Stimulated activated CD4-positive, alpha-beta T cell treated with anti-CD3 and anti-CD28 coated beads, Interleukin-4, amount 100 ng/mL, for 48 hours (primary cell): Measurements from ENCODE around the gene ATP8B2.
"Not testable (repeated sequence)": the region's sequence is repeated elsewhere in the genome, so short reads cannot be mapped to it uniquely, and the experiment has no call there.

Experiments
- DNase-seq, 2 donors: peaks; one replicate each; pipeline ENCODE4 v3.0.0-alpha.2; 2020; ENCODE audit warnings: low read depth in 2 of 2

ATP8B2 gene

DNA sequence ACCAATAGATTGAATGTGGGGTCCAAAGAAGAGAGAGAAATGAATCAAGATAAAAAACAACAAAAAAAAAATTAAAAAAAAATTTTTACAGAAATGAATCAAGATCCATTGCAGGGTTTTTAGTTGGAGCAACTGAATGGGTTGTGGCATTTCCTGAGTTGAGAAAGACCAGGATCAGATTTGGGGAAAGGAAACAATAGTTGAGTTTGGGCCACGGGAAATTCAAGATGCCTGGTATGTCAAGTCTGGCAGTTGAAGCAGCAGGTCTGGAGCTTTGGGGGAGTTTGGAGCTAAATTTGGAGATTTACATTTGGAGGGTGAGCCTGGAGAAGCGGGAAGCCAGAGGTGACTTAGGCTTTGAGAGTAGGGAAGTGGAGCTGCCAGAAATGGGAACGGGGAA, 22.6 kb downstream of the ATP8B2 start:
- DNase-seq = no peak

DNA sequence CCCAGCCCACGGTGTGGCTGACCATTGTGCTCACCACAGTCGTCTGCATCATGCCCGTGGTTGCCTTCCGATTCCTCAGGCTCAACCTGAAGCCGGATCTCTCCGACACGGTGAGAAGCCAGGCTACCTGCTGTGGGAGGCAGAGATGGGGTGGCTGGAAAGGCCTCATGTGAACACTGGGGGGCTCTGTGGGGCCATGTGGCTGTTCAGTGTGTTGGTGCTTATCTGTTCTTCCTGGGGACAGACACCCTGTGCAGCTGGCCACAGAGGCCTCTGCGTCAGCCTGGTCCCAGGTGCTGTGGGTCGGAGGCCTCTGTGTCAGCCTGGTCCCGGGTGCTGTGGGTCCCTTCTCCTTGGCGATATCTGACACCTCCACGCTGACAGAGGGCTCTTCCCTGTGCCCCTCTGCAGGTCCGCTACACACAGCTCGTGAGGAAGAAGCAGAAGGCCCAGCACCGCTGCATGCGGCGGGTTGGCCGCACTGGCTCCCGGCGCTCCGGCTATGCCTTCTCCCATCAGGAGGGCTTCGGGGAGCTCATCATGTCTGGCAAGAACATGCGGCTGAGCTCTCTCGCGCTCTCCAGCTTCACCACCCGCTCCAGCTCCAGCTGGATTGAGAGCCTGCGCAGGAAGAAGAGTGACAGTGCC, 23.2 kb downstream of the ATP8B2 start:
- no peak for DNase-seq

DNA sequence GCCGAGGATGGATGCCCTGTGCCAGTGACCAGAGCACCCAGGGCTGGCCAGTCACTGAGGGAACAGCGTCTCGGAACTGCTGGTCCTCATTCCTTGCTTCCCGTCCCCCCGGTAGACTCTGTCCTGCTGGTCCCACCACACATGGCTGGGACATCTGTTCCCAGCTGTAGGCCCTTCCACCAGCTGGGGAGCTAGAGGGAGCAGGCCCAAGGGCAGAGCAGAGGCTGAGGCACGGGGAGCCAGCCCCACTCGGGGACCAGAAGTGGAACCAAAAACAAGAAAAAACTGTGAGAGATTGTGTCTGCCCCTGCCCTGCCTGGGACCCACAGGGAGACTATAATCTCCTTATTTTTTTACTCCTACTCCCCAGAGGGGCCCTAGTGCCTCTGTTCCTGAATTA, 23.8 kb downstream of the ATP8B2 start:
- no peak for DNase-seq

DNA sequence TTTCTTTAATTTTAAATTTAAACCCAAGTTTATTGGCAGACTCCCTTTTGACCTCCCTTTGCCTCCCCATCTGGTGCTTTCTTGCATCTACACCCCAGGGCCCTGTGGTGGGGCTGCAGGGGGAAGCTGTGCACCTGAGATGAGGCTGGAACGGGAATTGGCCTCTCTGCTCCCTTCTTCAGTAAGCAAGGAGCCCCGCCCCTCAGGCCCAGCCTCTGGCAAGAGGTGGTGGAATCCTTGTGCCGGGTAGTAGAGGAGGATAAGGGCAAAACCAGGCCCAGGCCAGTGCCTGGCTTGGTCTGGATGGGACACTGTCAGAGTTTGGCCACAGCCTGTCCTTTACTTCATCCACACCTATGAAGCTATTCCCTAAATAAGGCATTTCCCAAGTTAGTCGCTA, 25.1 kb downstream of the ATP8B2 start:
- no peak for DNase-seq

DNA sequence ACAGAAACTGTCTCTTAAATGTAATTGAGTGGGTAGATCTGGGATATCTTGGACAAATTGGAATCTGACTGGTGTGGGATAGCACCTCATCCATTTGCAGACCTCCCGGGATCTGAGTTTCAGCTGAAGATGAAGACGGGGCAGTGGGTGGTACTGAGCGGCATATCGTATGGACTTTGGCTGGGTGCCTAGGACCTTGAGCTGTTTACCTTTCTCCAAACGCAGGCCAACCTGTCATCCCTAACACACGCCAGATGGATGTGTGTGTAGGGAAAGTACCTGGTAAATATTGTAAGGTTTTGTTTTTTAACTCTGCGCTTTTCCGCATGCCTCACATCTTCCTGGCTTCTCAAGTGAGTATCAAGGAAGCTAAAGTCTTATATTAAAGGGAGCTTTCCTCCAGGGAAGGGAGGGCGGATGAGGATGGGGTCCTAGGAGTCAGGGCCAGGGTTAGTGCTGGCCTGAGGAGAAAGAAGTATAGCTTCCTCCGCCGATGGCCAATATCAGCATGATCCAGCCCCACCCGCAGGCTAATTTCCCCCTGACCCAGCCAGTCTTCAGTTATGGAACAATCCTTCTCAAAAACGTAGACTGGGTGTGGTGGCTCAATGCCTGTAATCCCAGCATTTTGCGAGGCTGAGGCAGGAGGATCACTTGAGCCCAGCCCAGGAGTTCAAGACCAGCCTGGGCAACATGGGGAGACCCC, 26.2 kb downstream of the ATP8B2 start:
- DNase-seq = no peak

DNA sequence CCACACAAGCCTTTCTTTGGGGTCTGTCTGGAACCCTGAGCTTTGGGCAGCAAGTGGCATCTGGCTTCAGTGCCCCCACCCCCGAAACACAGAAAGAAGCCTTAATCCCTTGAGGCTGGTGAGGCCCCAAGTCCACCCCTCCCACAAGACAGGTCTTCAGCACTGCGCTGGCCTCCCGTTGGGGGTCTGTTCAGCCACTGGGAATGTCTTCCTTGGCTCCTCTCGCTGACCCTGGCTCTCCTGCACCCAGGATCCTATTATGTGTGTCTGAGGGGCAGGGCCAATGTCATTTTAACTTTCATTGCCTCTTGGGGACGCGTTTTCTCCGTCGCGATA, 26.9 kb downstream of the ATP8B2 start:
- DNase-seq = no peak

DNA sequence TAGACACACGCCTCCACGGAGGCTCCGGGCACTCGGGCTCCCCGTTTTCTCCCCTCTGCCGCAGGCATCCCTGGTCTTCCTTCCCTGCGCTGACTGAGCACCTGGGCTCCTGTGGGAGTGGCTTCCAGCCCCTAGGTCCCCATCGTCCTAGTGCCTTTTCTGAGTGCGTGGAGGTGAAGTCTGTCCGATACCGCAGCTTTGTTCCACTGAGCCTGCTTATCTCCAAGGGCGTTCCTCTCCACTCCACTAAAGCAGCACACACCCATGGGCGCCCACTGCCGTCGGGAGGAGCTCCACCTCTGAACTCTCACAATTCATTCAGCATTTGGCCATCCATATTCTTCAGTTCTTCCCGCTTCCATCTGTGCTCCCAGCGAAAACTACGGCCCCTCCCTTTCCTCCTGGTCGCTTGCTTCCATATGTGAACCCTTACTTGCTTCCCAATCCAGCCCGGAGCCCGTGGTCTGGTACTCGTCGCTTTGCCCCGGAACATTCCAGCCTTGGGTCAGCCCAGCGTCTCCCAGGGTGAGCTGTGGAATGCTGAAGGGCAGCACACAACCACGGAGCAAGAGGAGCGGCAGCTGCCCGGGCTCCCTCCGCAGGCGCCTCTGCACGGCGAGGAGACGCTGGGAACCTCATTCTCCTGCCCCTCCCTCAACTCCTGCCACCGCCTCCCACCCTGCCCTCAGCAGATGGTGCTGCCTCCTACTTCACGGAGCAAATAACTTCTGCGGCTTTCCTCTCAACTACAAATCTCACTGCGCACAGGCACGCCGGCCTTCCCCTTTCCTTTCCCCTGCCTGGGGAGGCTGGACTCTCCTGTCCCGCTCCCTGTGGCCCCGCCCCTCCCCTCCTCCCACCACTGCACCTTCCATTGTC, 27.5 kb downstream of the ATP8B2 start:
- DNase-seq = no peak

DNA sequence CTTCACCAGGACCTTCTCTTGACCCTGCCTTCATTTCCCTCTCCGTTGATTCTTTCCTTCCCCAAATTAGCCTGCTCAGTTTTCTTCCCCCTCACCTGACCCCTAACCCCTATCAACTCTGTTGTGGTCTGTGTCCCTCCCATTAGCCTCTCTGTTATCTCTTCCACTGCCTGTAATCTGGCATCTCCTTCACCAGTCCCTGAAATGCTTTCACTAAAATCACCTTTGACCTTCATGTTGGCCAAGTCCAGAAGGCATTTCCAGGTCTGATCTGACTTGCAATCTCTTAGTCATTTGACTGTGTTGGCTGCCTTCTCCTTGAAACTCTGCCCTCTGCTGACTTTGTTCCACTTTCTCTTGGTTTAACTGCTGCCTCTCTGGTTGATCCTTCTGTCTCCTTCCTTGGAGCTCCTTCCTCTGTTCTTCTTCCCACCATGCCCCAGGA, 28.2 kb downstream of the ATP8B2 start:
- DNase-seq = no peak

DNA sequence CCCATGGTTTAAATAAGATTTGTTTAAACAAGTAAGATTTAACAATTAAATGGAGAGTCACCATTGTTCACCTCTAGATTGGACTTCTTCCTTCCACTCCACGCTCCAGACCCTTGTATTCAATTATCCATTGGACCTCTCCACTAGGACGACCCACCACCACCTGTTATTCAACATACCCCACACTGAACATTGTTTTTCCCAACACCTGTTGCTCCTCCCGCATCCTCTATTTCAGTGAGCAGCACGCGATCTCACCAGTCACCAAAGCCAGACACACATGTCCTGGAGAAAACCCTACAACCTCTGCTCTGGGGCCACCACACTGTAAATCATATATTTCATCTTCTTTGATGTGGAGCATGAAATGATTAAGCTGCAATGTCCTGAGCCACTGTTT, 28.6 kb downstream of the ATP8B2 start:
- no peak for DNase-seq

DNA sequence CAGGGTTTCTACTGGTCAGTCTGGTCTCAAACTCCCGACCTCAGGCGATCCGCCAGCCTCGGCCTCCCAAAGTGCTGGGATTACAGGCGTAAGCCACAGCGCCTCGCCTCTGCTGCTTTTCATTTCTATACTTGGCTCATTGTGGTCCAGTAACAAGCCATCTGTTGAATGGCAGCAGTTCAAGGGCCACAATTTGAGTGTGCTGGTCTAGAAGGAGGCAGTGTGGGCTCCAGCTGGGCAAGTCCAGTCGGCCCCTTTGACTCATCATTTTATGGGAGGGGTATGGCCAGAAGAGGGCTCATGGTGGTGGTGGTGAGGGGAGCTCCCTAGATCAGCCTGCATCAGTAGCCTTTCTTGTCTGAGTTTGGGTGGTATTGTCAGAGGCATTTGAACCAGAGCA, 33.2 kb downstream of the ATP8B2 start:
- no peak for DNase-seq

DNA sequence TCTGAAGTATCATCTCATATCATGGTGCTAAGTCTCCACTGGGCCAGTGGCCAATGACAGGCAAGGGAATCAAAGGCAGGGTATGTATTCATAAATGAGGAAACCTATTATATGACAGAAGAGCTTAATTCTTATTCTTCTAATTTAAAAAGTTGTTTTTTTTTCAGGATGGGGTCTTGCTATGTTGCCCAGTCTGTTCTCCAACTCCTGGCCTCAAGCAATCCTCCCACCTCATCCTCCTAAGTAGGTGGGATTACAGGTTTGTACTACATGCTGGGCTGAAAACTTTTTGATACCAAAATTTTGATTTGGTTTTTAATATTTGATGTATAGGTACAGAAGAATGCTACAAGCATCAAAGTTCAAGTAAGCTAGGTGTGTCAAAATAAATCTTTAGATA, 35.0 kb downstream of the ATP8B2 start:
- DNase-seq = no peak

DNA sequence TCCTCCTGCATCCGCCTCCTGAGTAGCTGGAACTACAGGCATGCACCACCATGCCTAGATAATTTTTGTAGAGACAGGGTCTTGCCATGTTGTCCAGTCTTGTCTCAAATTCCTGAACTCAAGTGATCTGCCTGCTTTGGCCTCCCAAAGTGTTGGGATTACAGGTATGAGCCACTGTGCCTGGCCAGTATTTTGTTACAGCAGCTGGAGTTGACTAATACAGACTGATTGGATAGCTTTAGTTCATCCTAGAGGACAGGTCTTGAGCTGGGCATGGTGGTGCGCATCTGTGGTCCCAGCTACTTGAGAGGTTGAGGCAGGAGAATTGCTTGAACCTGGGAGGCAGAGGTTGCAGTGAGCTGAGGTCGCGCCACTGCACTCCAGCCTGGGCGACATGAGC, 35.6 kb downstream of the ATP8B2 start:
- DNase-seq = not testable (repeated sequence)

DNA sequence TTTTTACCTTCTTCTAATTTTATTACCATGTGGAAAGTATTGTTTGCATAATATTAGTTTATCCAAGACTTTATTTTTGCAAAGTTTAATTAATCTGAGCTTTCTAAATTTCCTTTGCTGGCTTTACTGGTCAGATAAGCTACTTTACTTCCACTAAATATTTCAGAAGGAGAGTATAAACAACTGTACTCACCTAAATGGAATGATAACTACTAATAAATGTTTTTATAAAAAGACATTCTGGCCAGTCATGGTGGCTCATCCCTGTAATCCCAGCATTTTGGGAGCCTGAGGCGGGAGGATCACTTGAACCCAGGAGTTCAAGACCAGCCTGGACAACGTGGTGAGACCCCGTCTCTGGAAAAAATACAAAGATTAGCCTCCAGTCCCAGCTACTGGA, 36.0 kb downstream of the ATP8B2 start:
- no peak for DNase-seq

DNA sequence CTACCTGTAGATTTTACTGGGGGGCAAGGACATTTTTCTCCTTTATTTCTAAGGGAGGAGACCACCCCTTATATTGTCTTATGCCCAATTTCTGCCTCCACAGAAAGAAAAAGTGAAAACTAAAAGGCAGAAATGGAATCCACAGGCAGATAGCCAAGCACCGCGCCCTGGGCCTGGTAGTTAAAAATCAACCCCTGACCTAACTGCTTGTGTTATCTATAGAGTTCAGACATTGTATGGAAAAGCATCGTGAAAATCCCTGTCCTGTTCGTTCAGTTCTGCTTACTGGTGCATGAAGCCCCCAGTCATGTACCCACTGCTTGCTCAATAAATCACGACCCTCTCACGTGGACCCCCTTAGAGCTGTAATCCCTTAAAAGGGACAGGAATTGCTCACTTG, 46.1 kb downstream of the ATP8B2 start:
- no peak for DNase-seq

DNA sequence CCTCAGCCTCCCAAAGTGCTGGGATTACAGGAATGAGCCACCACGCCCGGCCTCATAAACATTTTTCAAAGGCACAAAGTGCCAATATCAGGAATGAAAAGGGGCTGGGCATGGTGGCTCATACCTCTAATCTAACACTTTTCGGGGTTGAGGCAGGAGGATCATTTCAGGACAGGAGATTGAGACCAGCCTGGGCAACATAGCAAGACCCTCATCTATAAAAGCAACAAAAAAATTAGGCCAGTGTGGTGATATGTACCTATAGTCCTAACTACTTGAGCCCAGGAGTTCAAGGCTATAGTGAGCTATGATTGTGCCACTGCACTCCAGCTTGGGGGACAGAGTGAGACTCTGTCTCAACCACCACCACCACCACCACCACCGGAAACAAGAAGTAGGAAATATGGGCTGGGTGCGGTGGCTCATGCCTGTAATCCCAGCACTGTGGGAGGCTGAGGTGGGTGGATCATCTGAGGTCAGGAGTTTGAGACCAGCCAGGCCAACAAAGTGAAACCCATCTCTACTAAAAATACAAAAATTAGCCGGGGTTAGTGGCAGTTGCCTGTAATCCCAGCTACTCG, 48.5 kb downstream of the ATP8B2 start:
- DNase-seq = peak in 1 of 2 donors; percentile 24

DNA sequence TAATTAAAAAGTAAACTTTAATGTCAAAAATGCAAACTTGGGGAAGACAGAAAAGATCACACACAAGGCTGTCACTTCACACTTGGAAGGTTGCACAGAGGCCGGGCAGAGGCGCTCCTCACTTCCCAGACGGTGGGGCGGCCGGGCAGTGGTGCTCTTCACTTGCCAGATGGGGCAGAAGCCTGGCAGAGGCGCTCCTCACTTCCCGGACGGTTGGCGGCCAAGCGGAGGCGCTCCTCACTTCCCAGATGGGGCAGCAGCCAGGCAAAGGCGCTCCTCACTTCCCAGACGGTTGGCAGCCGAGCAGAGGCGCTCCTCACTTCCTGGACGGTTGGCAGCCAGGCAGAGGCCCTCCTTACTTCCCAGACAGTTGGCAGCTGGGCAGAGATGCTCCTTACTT, 54.0 kb downstream of the ATP8B2 start:
- DNase-seq = no peak

DNA sequence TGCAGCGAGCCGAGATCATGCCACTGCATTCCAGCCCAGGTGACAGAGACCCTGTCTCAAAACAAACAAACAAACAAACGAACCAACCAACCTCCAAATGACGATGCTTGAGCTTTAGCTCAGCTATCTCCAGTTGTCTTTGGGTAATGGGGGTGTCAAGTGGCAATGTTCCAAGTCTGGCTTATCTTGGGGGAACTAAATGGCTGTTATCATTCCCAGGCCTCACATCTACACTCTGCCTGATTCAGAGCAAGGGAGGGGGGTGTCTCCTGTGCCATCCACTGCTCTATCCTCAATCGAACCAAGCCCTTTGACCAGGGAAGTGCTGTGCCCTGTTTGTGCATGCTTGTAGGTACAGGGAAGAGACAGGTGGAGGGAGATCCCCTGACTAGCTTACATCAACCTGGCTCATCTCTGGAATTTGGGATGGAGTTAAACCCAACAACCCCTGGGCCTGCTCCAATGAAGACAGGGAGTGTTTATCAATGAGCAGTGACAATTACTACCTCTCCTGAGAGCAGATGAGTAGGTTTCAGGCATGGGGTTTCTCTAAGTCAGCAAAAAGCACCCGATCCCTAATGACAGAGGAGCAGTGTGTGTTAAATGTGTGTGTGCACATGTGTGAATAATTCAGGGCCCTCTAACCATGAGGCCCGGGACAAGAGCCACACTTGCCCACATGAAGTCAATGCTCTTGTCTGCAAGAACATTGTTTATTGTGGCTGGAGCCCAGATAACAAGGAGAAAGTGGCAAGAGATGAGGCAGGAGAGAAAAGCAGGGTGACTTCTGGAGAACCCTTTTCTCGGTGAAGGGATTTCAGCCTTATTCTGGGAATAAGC, 59.5 kb downstream of the ATP8B2 start:
- DNase-seq = no peak

DNA sequence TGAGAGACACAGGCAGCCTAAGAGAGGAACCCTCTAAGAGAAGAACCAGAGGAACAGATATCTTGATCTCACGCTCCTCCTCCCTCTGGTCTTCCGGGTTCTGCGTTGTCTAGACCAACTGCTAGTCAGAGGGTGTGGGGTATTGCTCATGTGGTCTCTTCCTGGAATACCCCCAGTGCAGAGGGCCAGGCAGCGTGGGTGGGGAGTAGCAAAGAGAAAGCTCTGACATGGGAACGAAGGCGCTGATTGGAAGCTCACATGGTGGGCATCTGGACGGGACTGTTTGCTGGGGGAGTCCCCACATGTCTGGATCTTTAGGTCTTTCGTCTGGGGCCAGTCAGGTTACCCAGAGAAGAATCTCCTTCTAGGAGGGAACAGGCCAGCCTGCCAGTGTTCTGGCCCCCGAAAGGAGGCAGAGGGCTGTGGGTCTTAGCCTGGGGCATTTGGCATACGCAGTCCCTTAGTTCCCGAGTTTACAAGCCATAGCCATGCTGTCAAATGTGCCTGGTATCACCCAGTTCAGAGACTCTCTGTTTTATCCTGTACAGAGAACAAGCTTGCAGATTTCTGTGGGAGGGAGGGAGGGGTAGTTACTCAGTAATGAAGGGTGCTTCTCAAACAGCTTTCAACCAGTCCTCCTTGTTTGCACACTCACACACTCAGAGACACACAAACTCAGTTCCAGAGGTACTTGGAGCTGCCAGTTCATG, 61.5 kb downstream of the ATP8B2 start:
- peak; percentile 59 to 83 for DNase-seq

DNA sequence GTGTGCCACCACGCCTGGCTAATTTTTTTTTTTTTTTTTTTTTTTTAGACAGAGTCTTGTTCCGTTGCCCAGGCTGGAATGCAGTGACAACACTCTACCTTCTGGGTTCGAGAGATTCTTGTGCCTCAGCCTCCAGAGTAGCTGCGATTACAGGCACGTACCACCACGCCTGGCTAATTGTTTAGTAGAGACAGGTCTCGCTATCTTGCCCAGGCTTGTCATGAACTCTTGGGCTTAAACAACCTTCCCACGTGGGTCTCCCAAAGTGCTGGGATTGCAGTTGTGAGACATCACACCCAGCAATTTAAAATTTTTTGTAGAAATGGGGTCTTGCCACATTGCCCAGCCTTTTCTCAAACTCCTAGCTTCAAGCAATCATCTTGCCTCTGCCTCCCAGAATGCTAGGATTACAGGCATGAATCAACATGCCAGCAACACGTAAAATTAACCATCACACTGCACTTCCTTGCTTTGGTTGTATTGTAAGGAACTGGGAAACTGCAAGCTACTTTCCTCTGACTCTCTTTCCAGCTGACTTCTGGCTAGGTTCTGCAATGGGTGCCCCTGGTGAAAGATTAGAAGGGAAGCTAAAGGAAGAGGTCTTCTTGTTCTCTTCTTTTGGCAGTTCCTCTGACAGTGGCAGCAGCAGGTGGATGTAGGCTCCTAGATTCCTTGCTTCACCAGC, 65.9 kb downstream of the ATP8B2 start:
- DNase-seq = no peak

DNA sequence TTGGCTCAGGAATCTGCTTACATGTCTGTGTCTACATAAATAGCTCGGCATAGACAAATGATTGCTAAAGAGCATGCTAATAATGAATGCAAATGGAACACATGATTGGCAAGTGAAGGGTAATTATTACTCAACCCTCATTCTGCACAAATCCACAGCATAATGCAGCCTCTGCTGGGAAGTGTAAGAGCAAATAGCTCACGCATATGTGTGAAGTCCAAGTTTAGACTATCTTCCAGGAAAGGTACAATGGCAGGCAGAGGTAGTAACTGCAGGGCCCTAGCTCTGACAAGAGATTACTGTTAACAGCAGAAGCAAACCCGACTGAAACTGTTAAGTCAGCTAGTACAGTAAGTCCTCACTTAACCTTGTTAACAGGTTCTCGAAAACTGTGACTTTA, 72.8 kb downstream of the ATP8B2 start:
- DNase-seq = no peak
